Subcutaneous adipose tissue (tissue), 4 donors: Measurements from ENCODE around the gene GRXCR1. TPM values are rescaled to one million over a fixed set of nuclear protein-coding genes. Genes with fewer than 3 reads are reported as not detected.

Source experiments
- total RNA-seq, 4 donors: library from RNA; depleted of rRNA; stranded (reverse); fragments of >200 nt; gene quantifications; one replicate each; pipeline ENCODE4 v1.1.0, GENCODE V29; 2016
- TF ChIP-seq, protein P1 (sequence below): fragments of 450-650 bp; IDR thresholded peaks from one replicate; pipeline ENCODE4 v1.5.1; 2016; ENCODE audit warnings: low read depth, mild to moderate bottlenecking, control low read depth, antibody characterized with exemption, moderate library complexity

Gene GRXCR1
- total RNA-seq, 4 donors from 2014 or later, result not detected

DNA sequence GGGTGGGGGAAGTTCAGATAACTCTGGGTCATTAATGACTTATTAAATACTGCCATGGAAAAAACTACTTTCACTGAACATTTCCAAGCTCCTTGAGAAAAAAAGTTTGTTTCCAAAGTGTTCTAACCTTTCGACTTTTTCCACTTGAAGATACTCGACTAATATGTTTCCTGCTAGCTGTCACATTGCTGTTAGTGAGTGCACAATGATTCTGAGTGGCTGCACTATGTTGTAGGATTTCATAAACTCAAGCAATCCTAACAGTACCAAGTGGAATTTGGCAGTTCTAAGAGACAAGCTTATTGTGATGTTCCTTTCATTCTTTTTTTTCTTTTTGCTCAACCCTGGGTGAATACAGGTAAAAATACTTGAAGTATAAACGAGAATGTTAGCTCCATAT, 33.4 kb downstream of the GRXCR1 start:
- TF ChIP-seq, protein P1, sequence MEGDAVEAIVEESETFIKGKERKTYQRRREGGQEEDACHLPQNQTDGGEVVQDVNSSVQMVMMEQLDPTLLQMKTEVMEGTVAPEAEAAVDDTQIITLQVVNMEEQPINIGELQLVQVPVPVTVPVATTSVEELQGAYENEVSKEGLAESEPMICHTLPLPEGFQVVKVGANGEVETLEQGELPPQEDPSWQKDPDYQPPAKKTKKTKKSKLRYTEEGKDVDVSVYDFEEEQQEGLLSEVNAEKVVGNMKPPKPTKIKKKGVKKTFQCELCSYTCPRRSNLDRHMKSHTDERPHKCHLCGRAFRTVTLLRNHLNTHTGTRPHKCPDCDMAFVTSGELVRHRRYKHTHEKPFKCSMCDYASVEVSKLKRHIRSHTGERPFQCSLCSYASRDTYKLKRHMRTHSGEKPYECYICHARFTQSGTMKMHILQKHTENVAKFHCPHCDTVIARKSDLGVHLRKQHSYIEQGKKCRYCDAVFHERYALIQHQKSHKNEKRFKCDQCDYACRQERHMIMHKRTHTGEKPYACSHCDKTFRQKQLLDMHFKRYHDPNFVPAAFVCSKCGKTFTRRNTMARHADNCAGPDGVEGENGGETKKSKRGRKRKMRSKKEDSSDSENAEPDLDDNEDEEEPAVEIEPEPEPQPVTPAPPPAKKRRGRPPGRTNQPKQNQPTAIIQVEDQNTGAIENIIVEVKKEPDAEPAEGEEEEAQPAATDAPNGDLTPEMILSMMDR, result no peak

DNA sequence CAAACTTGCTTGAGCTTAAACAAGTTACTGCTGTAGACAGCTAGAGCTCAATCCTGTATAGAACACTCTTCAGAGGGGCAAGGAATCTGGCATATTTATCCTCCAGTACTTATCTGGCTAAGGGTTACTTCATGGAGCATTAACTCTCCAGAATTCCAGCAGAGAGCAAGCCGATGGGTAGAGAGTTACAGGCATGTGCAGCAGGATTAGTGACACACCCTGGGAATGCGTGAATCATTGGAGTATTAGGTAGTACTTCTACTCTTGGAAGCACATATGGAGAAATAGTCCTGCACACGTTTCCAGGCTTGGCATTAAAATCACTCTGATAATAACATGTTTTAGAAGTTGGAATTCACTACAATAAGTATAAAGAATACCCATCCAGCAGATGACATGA, 35.4 kb downstream of the GRXCR1 start:
- TF ChIP-seq, protein P1, result no peak

DNA sequence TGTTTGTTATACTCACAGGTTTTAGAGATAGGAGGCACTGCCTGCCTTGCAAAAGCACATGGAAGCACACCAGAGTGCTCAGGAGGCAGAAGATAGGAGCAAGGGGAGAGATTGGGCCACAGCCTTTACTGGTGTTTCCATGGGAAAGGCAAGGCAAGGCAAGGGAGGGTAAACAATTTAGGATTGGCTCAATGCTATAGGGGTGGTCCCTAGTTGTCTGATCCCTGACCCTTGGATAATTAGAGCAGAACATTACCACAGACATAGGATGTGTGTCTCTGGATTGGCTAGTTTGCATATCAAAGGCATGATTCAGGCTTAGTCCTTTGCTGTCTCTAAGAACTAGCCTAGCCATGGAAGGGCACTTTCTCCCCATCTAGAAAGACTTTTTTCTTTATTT, 36.1 kb downstream of the GRXCR1 start:
- TF ChIP-seq, protein P1, result no peak

DNA sequence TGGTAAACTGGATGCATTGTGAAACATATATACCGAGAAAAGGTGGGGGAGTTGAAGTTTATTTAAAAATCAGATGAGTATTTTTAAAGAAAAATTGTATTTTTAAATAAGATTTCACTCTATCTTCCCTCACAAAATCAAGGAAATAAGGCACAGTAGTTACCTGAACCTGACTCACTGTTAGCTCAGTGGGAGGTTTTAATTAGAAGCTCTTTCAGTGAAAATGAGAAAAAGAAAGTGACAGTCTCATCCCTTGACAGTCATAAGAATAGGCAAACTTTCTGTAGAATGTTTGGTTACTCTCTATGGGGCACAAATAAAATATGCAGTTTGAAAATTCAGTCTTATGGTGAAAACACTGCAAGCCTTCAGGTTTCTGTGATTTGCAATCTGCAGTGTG, 49.7 kb downstream of the GRXCR1 start:
- TF ChIP-seq, protein P1, result no peak

DNA sequence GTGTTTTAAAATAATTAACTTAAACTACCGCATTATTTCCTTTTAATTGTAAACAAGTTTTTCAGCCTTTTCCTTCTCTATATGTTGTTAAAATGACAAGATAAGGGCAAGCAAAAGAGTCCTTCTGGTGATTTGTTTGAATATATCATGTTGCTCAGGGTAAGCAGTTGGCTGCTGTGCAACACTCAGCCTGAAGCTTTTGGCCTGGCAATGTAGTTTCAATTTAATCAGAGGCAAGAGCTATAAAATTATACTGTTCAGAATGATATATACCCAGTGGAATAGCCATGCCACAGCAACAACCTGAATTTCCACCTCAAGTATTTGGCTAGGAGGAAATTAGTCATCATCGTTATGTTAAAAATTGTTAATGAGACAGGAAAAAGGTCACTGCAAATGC, 53.4 kb downstream of the GRXCR1 start:
- TF ChIP-seq, protein P1, result no peak

DNA sequence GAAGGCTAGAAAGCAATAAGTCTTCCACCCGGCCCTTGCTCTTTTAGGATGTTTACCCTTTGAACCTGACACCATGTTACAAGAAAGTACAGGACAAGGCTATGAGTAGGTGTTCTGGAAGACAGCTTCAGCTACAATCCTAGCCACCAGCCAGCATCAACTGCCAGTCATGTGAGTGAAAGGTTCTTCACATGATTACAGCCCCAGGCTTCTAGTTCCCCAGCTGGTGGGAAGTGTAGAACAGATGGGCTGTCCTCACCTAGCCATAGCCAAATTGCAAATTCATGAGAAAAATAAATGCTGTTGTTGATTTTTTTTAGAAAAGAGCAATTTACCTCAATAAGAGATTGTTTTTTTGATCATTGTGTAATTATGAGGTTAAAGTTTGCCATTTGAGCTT, 60.8 kb downstream of the GRXCR1 start:
- TF ChIP-seq, protein P1, result no peak

DNA sequence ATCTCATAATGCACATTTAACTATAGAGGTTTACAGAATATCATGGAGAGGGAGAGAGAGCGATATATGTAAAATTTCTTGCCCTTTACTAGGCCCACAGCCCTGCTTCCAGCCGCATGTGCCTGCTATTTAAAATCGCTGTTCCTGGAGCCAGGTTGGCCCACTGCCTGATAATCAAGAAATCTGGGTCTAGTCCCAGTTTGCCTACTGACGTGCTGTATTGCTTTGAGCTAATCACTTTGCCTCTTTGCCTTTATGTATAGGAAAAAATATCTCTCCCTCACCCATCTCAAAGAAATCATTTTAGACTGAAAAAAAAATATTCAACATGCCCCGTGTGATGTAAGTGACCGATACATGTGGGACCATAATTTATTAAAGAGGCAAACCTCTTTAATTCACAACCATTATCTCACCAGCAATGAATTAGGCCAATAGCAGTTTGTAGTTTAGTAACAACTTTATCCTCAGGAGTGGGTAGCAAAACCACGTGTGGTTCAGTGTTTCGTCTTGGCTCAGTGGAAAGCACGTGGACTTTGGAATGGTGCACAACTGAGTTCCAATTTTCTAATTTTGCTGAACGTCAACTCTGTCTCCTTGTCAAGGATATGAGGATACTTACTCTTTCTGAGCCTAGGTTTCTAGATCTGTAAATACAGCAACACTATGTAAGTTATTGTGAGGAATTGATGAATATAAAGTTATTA, 62.6 kb downstream of the GRXCR1 start:
- TF ChIP-seq, protein P1, result no peak
